GM18867 (cell line): ENCODE data around the gene N4BP2L2.

Experiments
- ATAC-seq: cut with Tn5 transposase; IDR thresholded peaks from one replicate; pipeline ENCODE4 v1.9.1; 2021; ENCODE audit warnings: mild to moderate bottlenecking, moderate library complexity; ENCODE audit not compliant: unreplicated experiment

Gene N4BP2L2

GRCh38 chr13:32384702-32385101, 153.9 kb downstream of the N4BP2L2 start:
- ATAC-seq = no peak

- no peak for ATAC-seq
Observed at GRCh38 chr13:32383836-32384618, 154.6 kb downstream of the N4BP2L2 start.
